AG08396 (cell line): ENCODE measurements around the gene WDFY4.

Source experiments
- DNase-seq: peaks from one replicate; pipeline ENCODE4 v3.0.0; 2012; ENCODE audit warnings: low spot score, mixed read lengths

The WDFY4 gene

DNA sequence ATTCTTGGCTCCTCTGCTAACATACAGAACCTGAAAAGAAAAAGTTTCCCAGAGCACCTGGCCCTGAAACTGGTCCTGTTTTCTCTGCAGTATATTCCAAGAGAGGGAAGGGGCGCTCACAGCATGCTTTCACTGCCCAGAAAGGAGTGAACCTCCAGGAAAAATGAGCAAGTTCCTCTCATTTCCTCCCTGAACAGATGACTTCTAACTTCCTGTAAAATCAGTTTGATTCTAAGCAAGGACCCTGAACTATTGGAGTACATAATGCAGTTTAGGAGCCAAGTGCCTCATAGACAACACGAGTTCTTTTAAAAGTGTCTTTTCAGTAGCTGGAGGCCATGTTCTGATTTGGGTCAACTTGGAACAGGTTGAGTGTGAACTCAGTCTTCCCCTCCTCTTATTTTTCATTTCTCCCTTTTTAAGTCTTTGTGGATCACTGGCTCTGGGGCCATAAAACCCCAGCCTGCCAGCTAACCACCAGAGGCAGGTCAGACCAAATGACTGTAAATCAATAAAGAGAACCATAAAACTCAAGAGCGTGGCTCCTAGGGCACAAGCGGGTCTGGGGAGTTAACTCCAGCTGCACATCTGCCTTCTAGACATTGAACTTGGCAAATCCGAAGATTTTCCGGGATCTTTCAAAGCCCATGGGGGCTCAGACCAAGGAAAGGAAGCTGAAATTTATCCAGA lies 260.9 kb downstream of the WDFY4 start:
- DNase-seq = no peak

DNA sequence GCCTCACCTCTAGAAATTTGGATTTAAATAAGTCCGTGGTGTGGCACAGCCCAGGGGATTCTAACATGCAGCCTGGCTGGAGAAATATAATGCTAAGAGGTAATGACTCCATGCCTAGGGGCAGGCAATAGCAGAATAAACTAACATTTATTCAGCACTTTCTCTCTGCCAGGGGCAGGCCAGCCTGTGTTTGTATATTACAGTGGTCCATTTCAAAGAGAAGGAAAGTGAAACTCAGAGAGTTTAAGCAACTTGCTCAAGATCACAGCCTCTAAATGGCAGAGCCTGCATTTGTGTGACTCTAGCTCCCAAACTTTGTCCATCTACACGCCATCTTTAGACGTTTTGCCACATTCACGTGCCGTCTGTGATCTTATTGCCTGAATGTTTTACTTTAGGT lies 261.7 kb downstream of the WDFY4 start:
- no peak for DNase-seq

DNA sequence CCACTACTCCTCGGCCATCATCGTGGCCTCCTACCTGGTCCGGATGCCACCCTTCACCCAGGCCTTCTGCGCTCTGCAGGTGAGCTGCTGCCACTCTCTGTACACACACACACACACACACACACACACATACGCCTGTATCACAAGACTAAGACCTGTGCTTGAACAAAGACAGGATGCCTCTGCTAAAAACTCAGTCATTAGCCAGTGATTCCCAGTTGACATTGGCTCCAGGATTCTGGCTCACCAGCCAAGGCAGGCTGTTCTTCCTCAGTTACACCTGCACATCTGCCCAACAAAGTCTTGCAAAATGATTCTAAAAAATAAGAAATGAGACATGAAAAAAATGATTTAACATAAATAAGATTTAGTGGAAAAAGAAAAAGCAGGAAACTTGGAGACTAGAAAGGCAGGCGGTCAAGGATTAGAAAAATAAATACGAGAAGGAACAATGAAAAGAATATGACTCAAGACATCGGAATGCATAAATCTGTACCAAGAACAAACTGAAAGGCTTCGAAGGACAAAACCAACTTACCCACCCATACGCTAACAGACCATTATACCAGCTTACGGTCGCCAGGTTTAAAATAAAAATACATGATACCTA lies 262.3 kb downstream of the WDFY4 start:
- no peak for DNase-seq

DNA sequence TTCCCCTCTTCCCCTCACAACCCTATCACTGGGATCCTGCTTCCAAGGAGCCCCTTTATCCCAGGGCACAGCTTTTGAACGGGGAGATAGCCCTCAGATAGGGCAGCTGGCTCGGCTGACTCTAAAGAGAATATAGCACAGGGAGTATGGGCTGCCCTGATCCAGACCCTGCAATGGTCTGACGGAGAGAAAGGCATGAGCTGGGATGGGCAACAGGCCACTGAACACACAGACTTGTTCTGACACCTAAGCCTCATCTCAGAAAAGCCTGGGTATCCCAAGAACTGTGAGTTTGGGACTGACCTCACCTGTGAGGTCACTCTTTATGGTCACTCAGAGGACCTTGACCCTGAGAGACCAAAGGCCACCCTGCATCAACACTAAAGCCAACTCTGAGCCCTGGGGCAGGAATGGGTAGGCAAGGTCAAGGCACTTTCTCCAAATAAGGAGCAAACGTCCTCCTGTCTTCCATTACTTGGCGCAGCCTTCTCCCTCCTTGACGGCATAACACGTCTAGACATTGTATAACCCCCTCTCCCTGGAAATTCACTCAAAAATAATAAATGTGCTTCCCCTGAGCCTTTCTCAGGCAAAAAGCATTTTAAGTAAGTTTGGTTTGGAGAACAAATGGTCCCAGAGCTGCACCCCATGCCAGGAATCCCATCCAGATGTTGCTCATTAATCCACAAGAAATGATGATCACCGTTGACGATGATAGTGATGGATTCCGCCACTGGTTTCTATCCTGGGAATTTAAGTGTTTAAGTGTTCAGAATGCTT lies 263.2 kb downstream of the WDFY4 start:
- DNase-seq = no peak

DNA sequence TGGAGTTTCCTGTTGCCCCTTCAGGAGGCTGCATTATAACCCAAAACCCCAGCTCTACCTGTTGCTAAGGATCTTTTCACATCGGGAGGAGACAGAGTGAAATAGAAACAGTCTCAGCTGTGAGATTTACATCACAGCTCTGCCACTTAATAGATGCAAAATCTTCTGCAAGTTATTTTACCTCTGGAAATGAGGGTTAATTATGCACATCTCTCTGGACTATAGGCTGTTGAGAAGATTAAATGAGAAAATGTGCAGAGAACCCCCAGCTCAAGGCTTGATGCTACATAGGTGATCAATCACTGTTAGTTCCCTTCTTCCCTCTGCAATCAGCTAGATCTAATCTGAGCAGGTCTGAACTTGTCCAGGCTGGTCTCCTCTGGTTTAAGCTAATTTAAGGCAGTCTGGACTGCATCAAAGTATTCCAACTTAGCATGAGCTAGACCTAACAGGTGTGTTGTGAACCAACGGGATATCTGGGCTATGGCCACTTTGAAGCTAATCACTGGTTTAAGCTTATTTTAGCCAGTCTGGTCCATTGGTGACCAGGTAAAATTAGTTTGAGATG lies 263.9 kb downstream of the WDFY4 start:
- DNase-seq = no peak

DNA sequence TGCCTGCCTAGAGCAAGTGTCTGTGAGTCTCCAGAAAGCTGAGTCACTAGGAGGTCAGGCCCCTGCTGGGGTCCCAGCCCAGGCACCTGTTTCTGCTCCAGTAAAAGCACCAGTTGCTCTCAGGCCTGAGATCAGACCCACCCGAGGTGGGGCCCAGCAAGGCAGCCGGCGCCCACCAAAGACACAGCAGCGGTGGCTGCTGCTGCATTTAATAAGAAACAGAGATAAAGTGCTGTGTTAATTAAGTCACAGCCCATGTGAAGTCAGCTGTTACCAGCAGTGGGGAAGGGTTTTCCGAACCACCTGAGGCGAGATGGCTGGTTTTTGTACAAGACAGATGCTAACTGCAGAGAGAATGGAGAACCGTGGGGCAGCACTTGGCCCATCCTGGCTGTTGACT lies 267.0 kb downstream of the WDFY4 start:
- no peak for DNase-seq

DNA sequence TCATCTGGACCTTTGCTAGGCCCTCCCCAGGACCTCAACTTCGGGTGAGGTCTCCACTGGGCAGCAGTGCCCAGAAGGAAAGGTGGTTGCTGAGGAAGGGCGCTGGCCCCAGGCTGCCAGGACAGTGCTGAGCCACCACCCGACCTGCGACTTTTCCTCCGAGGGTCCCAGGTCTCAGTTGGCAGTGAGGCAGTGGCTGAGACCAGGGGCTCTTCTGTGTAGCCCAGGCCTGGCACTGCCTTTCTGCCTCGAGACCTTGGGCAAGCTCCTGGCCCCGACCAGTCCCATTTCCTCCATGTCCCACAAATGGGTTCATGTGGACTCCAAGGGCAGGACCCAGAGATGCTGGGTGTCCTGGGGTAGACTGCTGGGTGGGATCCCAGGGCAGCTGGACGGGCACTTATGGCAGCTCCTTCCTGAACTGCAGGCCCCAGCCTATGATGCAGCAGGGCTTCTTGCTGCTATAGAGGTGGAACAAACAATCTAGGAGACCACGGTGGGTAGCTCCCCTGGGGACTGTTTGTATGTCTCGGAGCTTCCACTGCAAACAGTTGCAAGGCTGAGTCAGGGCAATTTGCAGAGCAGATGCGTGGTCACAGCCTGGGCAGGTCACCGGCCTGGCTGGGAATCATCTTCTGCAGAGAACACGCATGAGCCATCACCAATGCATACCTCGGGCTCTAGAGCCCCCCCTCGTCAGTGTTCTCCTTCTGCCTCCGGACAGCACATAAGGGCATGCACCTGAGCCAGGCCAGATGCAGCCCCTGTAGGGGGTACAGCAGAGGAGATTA lies 272.9 kb downstream of the WDFY4 start:
- DNase-seq = no peak

DNA sequence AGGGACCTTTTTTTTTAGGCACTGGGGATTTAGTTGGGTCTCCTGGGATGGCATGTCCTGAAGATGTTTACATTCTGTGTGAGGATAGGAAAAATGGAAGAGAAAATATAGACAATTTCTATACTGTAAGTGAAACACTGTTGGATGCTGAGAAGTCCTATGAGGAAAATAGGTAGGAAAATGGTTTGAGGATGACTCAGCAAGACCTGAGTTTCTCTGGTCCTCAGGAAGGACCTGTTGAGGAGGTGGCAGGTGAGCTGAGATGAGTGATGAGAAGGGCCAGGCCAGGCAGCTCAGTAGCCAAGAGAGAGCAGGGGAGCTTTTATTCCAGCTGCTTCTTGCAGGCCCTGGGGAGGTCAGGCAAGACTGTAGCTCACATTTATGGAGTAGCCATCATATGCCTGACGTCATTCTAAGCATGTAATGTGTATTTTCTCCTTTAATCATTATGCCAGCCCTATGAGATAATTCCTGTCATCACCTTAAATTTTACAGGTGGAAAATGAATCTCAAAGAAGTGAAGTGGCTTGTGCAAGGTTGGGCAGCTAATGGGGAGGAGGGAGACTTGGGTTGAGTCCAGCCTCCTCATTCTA lies 274.0 kb downstream of the WDFY4 start:
- DNase-seq = no peak

DNA sequence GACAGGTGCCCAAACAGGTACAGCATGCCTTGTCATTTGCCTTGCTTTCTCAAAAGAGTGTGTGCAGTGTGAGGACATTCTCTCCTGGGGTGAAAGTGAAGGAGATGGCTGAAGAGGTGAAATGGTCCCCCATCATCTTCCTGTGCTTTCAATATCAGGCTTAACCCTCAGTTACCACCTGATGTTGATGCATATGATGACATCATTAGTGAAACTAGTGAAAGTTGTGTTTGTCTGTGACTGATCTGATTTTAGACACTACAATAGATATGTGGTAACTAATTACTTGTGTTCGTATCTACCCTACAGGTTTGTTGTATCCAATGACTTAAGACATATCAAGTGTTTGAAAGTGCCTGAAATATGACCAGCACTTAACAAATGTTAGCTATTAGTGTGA lies 279.4 kb downstream of the WDFY4 start:
- no peak for DNase-seq

DNA sequence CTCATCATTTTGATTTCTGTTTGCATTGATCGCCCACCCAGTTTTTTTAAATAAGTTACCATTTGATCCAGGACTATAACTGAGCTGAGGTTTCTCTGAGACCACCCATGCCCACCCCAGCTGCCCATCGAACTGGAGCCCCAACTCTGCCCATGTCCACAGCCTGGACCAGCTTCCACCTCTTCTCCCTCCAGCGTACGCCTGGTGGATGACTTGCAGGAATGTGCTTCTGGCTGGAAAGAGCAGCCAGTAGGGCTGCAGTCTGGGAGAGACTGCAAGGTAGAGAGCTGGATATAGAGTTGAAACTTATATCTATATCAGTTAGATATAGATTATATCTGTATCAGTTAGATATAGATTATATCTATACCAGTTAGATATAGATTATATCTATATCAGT lies 280.8 kb downstream of the WDFY4 start:
- DNase-seq = no peak

DNA sequence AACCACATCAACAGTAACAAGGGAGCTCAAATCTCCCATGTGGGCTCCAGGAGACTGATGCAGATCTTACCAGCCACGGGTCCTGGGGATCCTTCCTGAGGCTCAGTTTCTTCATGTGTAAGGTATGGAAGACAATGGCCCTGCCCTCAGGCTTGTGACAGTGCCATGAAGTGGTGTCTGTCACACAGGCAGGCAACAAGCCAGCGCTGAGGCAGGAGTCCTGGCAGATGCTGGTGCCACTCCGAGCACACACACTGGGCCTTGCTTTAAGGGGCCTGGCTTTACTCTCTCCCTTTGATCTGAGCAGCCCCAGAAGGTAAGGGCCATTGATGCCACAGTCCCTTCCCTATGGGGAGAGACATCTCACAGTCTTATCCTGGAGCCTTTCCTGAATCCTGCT lies 283.4 kb downstream of the WDFY4 start:
- no peak for DNase-seq

DNA sequence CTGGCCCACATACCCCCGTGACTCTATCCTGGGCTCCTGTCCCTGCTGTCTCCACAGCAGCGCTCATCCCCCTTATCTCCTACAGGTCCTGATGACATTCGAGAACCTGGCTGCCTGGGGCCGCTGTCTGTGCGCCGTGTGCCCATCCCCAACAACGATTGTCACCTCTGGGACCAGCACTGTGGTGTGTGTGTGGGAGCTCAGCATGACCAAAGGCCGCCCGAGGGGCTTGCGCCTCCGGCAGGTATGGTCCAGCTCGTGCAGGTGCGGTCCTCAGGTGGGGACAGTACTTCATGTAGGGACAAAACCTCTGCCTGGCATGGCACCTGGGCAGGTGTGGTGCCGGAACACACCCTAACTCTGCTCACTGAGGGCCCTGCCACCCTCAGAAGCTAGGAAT lies 285.4 kb downstream of the WDFY4 start:
- DNase-seq = no peak

DNA sequence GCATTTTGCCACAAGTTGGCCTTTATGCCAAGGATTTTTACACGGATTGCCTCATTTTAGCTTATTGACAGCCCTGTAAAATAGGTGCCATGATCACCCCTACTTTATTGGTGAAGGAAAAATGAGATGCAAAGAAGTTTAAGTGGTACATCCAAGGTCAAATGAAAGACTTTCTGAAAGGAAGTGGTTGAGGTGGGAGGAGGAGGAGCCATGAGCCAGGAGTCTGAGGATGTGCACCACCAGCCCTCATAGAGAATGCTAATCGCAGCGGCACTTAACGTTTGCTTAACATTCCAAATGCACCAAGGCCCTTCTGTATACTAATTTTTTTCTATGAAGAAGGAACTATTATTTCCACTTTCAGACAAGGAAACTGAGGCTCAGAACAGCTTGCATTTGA lies 286.0 kb downstream of the WDFY4 start:
- DNase-seq = no peak

DNA sequence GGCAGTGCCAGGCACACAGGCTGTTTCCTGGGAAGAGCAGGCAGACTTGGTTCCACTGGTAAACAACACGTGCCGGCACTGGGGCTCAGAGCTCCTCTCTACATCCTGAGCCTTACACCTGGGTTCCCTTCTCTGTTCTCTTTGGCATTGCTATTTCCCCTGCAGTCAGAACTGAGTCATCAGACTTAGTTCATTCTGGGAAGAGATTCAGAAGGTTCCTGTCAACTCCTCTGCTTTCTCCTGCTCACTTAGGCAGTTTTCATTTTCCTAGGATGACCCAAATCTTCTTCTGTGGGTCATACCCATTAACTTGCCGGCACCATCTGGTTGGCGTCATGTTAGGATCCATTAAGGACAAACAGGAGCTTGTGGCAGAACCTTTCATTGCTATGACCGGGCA lies 288.4 kb downstream of the WDFY4 start:
- DNase-seq = no peak

DNA sequence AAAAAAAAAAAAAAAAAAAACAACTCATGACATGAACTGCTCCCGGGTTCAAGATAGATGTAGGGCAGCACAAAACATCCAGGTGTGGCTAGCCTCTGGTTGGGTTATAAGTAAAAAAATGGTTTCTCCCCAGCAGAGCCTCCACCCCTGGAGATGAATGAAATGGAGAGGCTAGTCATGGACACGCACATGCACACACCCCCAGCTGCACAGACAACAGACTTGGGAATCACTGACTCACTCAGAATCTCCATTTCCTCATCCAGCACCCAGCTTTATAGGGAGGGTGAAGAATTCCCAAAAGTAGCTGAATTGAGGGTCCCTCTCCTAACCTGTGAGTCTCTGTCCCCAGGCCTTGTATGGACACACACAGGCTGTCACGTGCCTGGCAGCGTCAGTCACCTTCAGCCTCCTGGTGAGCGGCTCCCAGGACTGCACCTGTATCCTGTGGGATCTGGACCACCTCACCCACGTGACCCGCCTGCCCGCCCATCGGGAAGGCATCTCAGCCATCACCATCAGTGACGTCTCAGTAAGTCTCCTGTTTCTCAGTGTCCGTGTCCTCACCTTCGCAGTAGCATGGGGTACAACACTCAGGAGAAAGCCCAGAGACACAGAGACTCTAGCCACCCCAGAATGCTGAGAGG lies 290.0 kb downstream of the WDFY4 start:
- DNase-seq = no peak

DNA sequence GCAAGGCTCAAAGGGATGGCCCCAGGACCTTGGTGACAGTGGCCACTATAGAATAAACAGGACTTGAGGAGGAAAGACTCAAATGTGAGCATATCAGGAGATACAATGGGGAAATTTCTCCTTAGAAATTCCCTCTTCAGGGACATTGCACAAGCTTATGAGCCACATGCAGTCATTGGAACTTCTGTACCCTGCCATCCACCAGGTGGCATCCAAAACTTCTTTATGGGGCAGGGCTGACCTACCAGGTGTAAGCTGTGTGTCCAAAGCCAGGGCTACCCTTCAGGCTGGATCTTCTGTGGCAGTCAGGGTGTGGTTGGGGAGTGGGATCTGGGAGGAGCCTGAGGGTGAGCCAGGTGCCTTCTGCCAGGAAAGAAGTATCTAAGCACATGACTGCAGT lies 291.5 kb downstream of the WDFY4 start:
- DNase-seq = peak; percentile 23

DNA sequence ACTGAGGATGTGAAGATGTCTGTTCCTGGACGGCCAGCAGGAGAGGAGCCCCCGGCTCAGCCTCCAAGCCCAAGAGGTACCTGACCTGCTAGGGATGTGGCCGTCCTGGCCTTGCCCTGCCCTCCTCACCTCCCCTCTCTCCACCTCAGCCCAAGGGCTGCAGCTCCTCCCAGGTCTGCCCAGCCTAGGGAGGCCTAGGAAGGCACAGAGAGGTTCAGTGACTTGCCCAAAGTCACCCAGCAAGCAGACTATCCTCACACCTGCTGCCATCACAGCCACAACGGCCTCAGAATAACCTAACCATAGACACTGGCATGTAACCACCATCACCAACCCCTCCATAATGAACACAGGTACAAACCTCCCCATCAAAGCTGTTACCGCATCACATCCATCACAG lies 293.6 kb downstream of the WDFY4 start:
- no peak for DNase-seq

DNA sequence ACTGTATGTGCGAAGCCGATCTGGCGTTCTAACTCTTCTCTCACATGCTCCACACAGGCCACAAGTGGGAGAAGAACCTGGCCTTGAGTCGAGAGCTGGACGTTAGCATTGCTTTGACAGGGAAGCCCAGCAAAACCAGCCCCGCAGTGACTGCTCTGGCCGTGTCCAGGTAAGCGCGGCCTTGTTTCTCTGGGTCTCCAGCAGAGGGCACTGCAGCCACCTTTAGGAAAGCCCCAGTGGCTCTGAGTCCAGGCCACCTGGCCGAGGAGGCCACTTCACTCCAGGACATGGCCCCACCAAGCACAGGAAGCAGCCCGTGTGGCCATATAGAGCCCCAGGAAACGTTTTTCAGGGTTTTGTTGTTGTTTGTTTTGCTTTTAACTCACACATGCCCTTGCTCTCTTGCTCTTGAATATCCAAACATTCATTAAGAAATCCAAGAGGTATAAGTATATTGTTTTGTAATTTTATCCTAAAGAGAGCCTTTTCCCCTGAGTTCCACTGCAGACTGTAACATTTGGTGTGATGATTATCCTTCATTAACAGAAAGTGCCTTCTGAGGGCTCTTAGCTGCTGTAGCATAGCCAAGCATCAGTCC lies 296.7 kb downstream of the WDFY4 start:
- peak; percentile 74 for DNase-seq

DNA sequence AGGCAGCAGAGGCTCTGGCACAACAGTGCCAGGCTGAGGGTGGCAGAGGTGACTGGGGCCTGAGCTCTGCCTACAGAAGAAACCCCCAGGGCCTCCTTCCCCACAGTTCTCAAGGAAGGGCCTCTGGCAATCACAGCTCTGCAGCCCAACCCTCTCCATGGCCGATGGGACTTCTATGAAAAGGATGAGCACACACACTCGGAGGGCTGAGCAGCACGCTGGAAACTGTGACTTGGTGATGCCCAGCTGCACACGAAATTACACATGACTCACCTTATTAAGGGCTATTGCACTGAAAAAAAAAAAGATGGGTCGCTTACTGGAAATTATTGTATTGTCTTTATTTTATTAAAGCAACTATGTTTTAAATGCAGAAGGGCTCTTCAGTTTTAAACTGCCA lies 297.9 kb downstream of the WDFY4 start:
- DNase-seq = no peak

DNA sequence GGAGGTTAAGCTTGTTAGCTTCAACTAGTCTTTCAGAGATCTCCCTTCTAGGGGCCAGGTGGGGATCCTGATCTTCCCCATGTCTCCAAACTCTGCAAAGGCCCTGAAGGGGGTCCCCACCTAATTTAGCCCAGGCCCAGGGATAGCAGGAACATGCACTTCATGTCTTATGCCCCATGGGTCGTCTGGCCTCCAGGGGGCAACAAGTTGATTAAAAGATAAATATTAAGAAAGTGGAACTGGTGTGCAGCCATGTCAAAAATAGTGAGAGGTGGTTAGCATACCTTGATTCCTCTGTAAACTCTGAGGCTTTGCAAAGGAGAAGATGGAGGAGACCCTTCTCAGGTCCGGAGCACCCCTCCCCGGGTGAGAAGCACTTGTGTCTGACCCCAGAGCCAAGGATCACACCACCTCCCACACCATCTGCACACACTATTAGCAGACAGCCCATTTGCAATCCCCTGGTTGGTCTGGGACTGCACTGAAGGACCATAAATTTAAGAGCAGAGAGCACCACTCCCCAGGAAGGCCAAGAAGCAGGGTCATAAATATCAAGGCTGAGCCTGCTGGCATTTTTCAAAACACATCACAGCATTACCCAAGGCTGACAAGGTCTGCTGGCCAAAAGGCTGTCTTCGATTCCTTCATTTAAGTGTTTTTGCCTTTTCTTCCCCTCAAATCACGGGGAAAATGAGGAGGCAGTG lies 299.1 kb downstream of the WDFY4 start:
- DNase-seq = no peak
